Motor neuron (in vitro differentiated cells): ENCODE measurements around the gene COTL1. TPM values are rescaled to one million over a fixed set of nuclear protein-coding genes. Genes with fewer than 3 reads are reported as not detected.

Experiments
- ATAC-seq, 8 experiments: fragments of 200-7000 bp; cut with Tn5 transposase; replicated peaks in 6 of 8; 2 replicates each; pipeline ENCODE4 v1.8.0; 2021; ENCODE audit warnings: mild to moderate bottlenecking in 8 of 8, moderate library complexity in 8 of 8
- H3K27ac ChIP-seq, 2 donors: fragments of 250-450 bp; sonication (Bioruptor Pico); 2 replicates each; pipeline ENCODE4 v1.9.0; 2021; ENCODE audit warnings: antibody characterized with exemption in 2 of 2, mild to moderate bottlenecking in 2 of 2, moderate library complexity in 1 of 2
- H3K4me1 ChIP-seq, 2 donors: fragments of 250-450 bp; sonication (Bioruptor Pico); replicated peaks in 1 of 2; 2 replicates each; pipeline ENCODE4 v1.6.1; 2021; ENCODE audit warnings: antibody characterized with exemption in 2 of 2, mild to moderate bottlenecking in 2 of 2, moderate library complexity in 1 of 2
- H3K4me3 ChIP-seq, 5 donors: fragments of 250-450 bp; sonication (Bioruptor Pico); 2 replicates each; pipeline ENCODE4 v1.9.0; 2021; ENCODE audit warnings: antibody characterized with exemption in 5 of 5, mild to moderate bottlenecking in 5 of 5, moderate library complexity in 4 of 5
- WGBS, 10 experiments: fragments of 450-650 bp; shearing (Covaris generic); methylation state at CpG; one replicate each; pipeline ENCODE4 v1.0.0; 2022; 5-methylcytosine and 5-hydroxymethylcytosine counted together
- in situ Hi-C, 9 experiments: fragments of 400-800 bp; cut with MboI; loops; one replicate each; pipeline ENCODE4 v1.15.0; 2021; ENCODE audit warnings: low sequenced_read_pairs in 9 of 9, low pct_unique_long_range_greater_than_20kb in 2 of 9; ENCODE audit not compliant: unreplicated experiment in 9 of 9
- total RNA-seq, 8 experiments: library from RNA; unstranded; fragments of 300-600 nt; gene quantifications; 2 replicates each; pipeline versions ENCODE4 v1.2.3 to v1.2.4, GENCODE V29; 2022

Gene COTL1
- total RNA-seq, 8 experiments from 2014 or later = 9.3 to 710 (median 111) TPM

DNA sequence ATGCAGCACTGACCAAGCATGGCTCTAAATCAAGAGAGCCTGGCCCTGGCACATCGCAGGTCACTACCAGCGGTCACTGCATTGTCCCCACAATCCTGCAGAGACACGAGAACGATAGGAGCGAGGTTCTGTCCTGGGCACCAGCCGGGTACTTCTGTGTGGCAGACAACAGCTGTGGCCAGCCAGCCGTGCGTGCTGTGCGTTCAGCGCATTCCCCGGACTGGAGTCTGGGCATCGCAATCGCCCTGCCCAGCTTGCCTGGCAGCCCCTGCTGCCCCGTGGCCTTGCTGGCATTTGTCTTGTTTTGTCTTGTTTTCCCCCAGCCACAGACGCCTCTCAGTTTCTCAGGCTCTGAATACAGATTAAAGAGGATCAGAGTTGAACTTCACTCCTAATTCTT lies 33.9 kb downstream of the COTL1 start:
- in situ Hi-C loops = no loop called here

DNA sequence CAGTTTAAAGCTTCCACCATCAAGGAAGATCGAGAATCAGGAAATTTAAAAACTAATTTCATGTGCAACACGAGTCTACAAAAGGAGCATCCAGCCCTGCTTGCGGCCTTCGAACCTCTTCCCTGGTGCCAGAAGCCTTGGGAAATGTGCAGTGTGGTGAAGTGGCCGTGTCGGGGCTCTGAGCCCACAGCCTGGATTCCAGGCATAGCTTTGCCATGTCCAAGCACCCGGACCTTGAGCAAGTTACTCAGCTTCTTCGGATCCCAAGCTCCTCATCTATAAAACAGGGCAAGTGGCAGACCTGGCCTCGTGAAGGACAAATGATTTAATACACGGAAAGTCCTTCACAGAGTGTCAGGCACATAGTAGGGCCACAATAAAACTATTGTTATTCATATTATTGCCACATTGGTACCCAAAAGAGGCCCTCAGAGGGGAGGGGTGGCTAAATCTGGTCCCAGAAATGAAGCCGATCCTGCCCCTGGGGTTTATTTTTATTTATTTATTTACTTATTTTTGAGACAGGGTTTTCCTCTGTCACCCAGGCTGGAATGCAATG lies 34.8 kb downstream of the COTL1 start:
- no peak for ATAC-seq
- peaks cover 10 to 16% of the 10 kb centered on the region in 2 donors for H3K4me1 ChIP-seq
- in situ Hi-C loops = no loop called here
- no peak overlapping the region for H3K27ac ChIP-seq
- WGBS, 10 experiments = 59 to 100% (median 77%) methylated on average over 1 to 10 of the region's 11 CpGs; no CpG with 5 or more reads in 2 of the 10 experiments
- no peak overlapping the region for H3K4me3 ChIP-seq

More for the DNA sequence above, 33.9 kb downstream of the COTL1 start:
- peak in 2 of 8 experiments; percentile 18 to 40 for ATAC-seq
- WGBS, 10 experiments = 40 to 100% (median 87%) methylated on average over 1 to 14 of the region's 15 CpGs; no CpG with 5 or more reads in 4 of the 10 experiments
- Histone ChIP-seq H3K4me3 (no peak overlapping the region), H3K27ac (no peak overlapping the region), H3K4me1 (peaks cover 10 to 16% of the 10 kb centered on the region in 2 donors)

DNA sequence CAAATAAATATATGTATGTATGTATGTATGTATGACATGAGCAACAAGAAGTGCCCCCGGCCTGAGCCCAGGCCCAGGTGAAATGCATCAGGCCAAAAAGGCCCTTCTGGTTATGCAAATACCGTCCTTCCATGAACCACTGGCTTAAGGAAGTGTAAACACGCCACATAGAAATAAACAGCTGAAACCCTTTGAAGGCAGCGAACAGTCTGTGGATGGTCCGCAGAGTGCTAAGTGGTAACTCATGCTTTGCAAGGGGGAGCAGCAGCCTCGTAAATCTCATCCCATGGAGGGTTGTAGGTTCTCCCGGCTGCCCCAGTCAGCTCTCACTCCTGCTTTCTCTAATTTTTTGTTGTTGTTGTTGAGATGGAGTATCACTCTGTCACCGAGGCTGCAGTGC lies 36.7 kb downstream of the COTL1 start:
- peaks cover 12 to 18% of the 10 kb centered on the region in 2 donors for H3K4me1 ChIP-seq
- no peak for ATAC-seq
- no peak overlapping the region for H3K27ac ChIP-seq
- in situ Hi-C loops = no loop called here
- WGBS, 10 experiments = 90 to 100% (median 100%) methylated on average over 1 to 6 of the region's 8 CpGs; no CpG with 5 or more reads in 5 of the 10 experiments
- H3K4me3 ChIP-seq = no peak overlapping the region

DNA sequence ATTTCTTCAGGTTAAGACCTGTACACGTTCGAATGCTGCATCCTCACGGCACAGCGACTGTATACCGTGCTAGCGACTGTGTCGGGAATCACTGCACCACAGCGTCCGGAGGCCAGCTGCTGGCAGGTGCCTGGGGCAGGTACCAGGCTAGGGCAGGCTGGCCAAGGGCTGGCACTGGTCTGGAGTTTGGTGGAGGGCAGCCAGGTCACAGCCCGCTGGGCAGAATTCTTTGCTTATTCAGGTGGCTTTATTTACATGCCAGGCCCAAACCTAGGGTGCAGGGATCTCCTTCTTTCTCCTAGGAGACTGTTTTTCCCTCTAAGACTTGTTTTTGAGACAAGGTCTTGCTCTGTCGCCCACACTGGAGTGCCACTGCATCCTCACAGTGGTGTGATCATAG lies 37.9 kb downstream of the COTL1 start:
- Histone ChIP-seq H3K27ac (no peak overlapping the region), H3K4me1 (peaks cover 4 to 12% of the 10 kb centered on the region in 2 donors), H3K4me3 (no peak overlapping the region)
- ATAC-seq = no peak
- in situ Hi-C loops = no loop called here
- 80 to 100% (median 95%) methylated on average over 1 to 8 of the region's 11 CpGs; no CpG with 5 or more reads in 2 of the 10 experiments for WGBS, 10 experiments

DNA sequence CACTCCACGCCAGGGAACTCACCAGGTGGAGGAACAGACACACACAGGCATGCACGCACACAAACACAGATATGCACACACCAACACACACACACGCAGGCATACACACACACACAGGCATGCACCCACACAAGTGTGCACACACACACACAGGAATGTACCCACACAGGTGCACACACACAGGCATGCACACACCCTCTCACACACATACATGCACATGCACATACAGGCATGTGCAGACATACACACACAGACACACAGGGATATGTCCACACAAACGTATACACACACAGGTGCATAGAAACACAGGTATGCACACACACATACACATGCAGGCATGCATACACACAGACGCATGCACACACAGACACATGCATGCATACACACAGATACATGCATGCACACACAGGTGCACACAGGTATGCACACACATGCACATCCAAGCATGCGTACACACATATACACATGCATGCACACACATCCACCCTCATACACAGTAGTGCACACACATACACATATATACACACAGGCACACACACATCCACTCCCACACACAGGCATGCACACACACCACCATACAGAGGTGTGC lies 39.2 kb downstream of the COTL1 start:
- no peak overlapping the region for H3K4me3 ChIP-seq
- H3K4me1 ChIP-seq = peaks cover 4 to 12% of the 10 kb centered on the region in 2 donors
- in situ Hi-C loops = no loop called here
- no peak for ATAC-seq
- 84 to 100% (median 89%) methylated on average over 2 to 6 of the region's 6 CpGs; no CpG with 5 or more reads in 5 of the 10 experiments for WGBS, 10 experiments
- no peak overlapping the region for H3K27ac ChIP-seq

DNA sequence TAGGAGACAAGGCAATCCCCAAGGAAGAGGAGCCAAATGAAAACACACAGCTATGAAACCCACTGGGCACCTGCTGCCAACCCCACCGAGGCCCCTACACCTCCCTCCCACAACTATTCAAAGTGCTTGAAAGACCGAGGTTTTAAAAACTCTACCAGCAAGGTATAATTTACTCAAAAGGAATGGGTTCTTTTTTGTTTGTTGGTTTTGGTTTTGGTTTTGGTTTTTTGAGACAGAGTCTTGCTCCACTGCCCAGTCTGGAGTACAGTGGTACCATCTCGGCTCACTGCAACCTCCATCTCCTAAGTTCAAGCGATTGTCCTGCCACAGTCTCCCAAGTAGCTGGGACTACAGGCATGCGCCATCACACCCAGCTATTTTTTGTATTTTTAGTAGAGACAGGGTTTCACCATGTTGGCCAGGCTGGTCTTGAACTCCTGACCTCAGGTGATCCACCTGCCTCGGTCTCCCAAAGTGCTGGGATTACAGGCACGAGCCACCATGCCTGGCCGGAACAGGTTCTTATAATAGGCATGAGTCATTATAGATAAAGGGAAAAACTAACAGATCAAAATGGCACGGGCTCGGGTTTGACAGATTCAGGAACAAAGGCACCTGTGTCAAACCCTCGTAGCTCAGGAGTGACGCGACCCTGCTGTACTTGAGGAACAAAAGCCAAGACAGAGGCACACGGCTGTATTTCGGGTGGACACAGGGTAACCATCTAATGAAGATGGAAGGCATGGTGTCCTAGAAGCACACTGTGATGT lies 40.7 kb downstream of the COTL1 start:
- Histone ChIP-seq H3K27ac (no peak overlapping the region), H3K4me1 (peaks cover 4 to 12% of the 10 kb centered on the region in 2 donors), H3K4me3 (no peak overlapping the region)
- WGBS, 10 experiments = 90 to 100% (median 100%) methylated on average over 2 to 10 of the region's 15 CpGs; no CpG with 5 or more reads in 2 of the 10 experiments
- in situ Hi-C loops = no loop called here
- ATAC-seq = no peak

DNA sequence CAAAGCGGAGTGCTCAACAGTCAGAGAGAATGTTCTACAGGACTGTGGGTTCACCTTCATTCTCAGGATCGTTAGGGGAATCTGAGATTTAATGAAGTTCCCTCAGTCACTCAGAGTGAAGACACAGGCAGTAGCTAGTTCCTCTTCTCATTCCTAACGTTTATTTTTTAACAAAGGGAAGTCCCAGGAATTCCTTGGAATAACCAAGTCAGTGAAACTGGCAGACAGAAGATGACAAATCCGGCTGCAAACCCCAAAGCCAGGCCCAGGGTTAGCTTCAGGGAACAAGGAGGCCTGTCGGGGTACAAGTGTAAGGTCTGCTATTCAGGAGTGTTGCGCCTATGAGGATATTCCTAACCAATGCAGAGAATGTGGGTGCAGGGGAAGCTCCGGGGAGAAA lies 42.0 kb downstream of the COTL1 start:
- no peak for ATAC-seq
- H3K4me1 ChIP-seq = peaks cover 4 to 12% of the 10 kb centered on the region in 2 donors
- 66 to 100% (median 86%) methylated on average over 1 to 5 of the region's 7 CpGs; no CpG with 5 or more reads in 1 of the 10 experiments for WGBS, 10 experiments
- peak overlapping the region in 1 of 2 donors; percentile 45 for H3K27ac ChIP-seq
- in situ Hi-C loops = no loop called here
- no peak overlapping the region for H3K4me3 ChIP-seq

DNA sequence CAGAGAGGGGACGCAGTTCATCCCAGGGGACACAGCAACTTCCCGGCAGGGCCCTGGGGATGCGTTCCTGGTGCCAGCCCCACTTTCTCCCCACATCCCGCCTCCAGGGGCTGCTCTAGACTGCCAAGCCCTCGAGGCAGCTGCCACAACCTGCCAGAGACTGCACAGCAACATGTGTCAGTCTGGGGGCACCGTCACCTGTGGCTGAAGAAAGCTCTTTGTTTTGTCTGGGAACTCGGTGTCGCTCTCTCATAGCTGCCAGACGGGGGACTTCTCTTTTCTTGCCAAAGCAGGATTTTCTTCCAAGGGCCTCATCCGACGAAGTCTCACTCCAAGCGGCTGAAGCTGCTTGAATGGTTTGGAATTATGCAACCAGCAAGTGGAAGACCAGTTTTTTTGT lies 43.7 kb downstream of the COTL1 start:
- WGBS, 10 experiments = 40 to 98% (median 89%) methylated on average over 1 to 8 of the region's 12 CpGs; no CpG with 5 or more reads in 5 of the 10 experiments
- no peak overlapping the region for H3K27ac ChIP-seq
- in situ Hi-C loops = no loop called here
- H3K4me1 ChIP-seq = peaks cover 4 to 12% of the 10 kb centered on the region in 2 donors
- H3K4me3 ChIP-seq = no peak overlapping the region
- no peak for ATAC-seq

DNA sequence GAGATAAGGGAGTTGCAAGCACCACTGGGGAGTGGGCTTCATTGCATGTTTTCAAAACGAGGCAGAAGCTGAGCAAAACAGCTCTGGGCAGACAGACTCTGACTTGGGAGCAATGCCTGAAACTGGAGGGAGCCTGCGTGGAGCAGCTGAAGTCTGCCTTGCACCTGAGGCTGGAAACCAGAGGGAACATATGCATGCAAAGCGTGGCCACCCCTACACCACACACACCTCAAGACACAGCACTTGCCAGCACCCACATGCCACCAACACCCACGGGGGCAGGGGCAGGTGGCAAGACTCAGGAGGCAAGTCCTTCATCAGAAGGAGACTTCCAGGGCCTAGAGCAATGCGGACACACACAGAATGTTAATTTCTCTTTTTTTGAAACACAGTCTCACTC lies 45.8 kb downstream of the COTL1 start:
- 100% methylated on average over 1 of the region's 5 CpGs; no CpG with 5 or more reads in 6 of the 10 experiments for WGBS, 10 experiments
- ATAC-seq = no peak
- H3K4me3 ChIP-seq = no peak overlapping the region
- H3K27ac ChIP-seq = peak overlapping the region in 1 of 2 donors; percentile 10
- peaks cover 6 to 16% of the 10 kb centered on the region in 2 donors for H3K4me1 ChIP-seq
- in situ Hi-C loops = no loop called here

DNA sequence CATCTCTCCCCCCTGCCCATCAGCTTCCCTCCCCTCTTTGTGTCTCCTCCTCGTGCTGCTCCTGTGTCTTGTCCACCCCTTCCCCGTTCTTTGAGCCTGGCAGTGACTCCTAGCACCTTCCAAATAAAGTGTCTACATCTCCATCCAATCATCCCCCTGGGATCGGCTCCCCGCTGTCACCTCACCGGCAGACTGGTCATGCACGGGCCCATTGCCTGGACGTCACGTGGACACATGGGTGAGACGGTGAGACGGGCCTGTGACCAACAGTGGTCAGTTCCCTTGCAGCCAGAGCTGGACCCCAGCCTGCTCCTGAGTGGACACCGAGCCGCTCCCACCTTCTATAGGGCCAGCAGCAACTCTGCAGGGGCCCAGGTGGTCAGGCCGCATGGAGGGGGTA lies 46.4 kb downstream of the COTL1 start:
- no peak overlapping the region for H3K27ac ChIP-seq
- H3K4me1 ChIP-seq = peaks cover 10 to 19% of the 10 kb centered on the region in 2 donors
- WGBS, 10 experiments = 100% methylated on average over 1 to 5 of the region's 13 CpGs; no CpG with 5 or more reads in 8 of the 10 experiments
- no peak for ATAC-seq
- in situ Hi-C loops = no loop called here
- no peak overlapping the region for H3K4me3 ChIP-seq

DNA sequence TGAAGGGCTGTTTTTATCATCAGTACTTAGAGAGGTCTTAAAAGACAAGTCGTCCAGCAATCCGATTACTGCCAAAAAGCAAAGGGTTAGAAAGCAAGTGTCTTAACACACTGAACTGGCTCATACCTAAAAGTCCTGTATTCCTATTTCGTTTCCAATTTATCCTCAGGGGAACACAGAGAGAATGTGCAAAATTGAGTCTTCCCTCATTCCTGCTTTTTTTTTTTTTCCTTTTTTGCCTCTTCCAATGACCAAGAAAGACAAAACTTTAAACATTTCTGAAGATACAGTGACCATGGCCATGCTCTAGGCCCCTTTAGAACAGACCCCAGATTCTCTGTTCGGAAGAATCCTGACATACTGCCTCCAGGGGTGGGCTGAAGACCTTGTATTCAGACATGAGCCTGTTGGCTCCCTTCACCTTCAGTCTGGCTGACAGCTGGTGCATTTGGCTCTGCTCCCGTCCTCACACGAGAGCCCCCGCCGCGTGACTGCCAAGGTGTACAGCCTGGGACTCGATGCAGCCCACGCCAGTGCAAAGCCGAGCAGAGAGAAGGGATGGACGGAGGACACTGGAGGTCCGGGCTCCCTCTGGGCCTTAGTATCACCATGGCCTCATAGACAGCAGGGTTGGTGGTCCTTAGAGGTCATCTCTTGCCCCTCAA lies 47.0 kb downstream of the COTL1 start:
- H3K27ac ChIP-seq = no peak overlapping the region
- H3K4me1 ChIP-seq = peaks cover 12 to 18% of the 10 kb centered on the region in 2 donors
- in situ Hi-C loops = no loop called here
- 87 to 100% (median 93%) methylated on average over 3 to 4 of the region's 14 CpGs; no CpG with 5 or more reads in 1 of the 10 experiments for WGBS, 10 experiments
- H3K4me3 ChIP-seq = no peak overlapping the region
- ATAC-seq = no peak

DNA sequence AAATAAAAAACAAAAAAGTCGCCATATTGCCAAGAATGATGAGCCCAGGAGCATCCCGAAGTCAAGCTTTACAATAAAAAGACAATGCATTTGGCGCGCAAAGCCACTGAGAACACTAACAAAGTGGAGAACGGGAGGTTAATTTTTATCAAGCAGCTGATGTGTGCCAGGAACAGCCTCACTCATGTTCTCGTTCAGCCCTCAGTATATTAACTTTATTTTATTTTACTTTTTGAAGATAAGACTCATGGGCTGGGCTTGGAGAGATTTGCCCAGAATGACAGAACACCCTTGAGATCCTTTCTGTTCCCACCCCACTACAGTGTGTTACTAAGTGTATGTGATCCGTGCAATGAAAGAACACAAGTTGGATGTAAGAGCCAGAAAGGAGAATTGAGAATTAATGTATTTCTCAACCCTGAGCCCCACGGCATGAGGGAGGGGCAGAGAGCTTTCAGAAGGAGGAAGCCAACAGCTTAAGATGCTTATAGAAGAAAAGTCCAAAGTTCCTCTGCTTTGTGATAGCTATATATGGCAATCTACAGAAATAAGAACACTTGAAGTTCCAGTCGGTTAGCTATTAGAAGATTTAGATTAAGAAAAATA lies 48.4 kb downstream of the COTL1 start:
- no peak for ATAC-seq
- 58 to 97% (median 84%) methylated on average over 2 to 9 of the region's 9 CpGs for WGBS, 10 experiments
- in situ Hi-C loops = no loop called here
- no peak overlapping the region for H3K27ac ChIP-seq
- H3K4me3 ChIP-seq = no peak overlapping the region
- H3K4me1 ChIP-seq = peaks cover 12 to 15% of the 10 kb centered on the region in 2 donors
